ENCODE measurements around the gene GPR157.

The GPR157 gene

DNA sequence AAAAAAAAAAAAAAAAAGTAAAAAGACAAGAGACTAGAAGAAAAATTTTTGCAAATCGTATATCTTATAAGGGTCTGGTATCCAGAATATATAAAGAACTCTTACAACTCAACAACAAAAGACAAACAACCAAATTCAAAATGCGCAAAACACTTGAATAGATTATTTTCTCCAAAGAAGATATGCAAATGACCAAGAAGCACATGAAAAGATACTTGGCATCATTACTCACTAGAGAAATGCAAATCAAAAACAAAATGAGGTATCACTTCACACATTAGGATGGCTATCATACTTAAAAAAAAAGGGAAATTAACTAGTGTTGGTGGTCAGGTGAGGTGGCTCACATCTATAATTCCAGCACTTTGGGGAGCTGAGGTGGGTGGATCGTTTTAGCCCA lies 47.4 kb downstream of the GPR157 start:
- Histone ChIP-seq H4K91ac (ENCODE audit: low read depth, low read length) (no peak overlapping the region), H2BK12ac (ENCODE audit: low read length) (no peak overlapping the region), H2AK5ac (ENCODE audit: low read length) (no peak overlapping the region), H3K27ac (ENCODE audit: low read depth, low read length) (no peak overlapping the region), H3K79me1 (ENCODE audit: low read length) (no peaks in the 10 kb centered on the region), H3K4me1 (ENCODE audit: control insufficient read depth in 1 of 2, insufficient read depth in 2 of 2, low read length in 2 of 2) (peaks cover 2 to 3% of the 10 kb centered on the region in 2 experiments), H2BK5ac (ENCODE audit: low read depth, low read length, poor library complexity) (no peak overlapping the region), H3K18ac (ENCODE audit: low read length) (no peak overlapping the region), H3K4ac (ENCODE audit: low read depth, low read length) (no peak overlapping the region), H4K12ac (ENCODE audit: low read depth, low read length) (no peak overlapping the region), H3K14ac (ENCODE audit: low read length) (no peak overlapping the region), H4K8ac (ENCODE audit: low read depth, low read length) (no peak overlapping the region), H3K27me3 (ENCODE audit: insufficient read depth, low read length) (no peaks in the 10 kb centered on the region), H3K23ac (ENCODE audit: low read length) (no peak overlapping the region), H3K36me3 (ENCODE audit: control insufficient read depth in 1 of 2, insufficient read depth in 2 of 2, low read length in 2 of 2) (no peaks in the 10 kb centered on the region), H3K4me3 (ENCODE audit: low read depth, low read length) (no peak overlapping the region), H3K9me3 (ENCODE audit: insufficient read depth, low read depth, low read length) (no peaks in the 10 kb centered on the region), H2AFZ (ENCODE audit: insufficient read depth, low read length, poor library complexity) (no peak overlapping the region), H2BK120ac (ENCODE audit: insufficient read depth, low read length, poor library complexity) (no peak overlapping the region), H3K9ac (ENCODE audit: low read length) (no peak overlapping the region), H3K79me2 (ENCODE audit: control insufficient read depth, insufficient read depth, low read length, poor library complexity) (no peaks in the 10 kb centered on the region), H3K4me2 (ENCODE audit: low read length) (no peak overlapping the region)
- DNase-seq, result no peak
- no CpG with 5 or more reads among the region's 3 CpGs for WGBS (ENCODE audit: extremely low coverage, insufficient coverage, insufficient read length)

DNA sequence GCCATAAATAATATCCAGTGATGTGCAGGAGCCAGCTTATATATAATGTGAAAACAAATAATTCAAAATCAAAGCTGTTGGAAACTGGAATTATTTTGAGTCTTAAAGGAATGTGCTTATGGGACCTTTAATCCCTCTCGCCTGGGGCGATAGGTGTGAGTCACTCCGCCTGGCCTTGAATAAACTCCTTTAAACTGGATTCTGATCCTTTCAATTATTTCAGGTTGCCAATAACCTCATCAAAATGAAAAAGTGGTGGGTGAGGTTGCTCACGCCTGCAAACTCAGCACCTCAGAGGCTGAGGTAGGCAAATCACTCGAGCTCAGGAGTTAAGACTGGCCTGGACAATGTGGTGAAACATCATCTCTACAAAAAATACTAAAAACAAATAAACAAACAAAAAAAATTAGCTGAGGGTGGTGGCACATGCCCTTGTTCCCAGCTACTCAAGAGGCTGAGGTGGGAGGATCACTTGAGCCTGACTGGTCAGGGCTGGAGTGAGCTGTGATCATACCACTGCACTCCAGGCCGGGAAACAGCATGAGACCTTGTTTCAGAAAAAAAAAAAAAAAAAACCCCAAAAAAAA lies 48.1 kb downstream of the GPR157 start:
- Histone ChIP-seq H3K27me3 (ENCODE audit: insufficient read depth, low read length) (no peaks in the 10 kb centered on the region), H2BK12ac (ENCODE audit: low read length) (no peak overlapping the region), H2AFZ (ENCODE audit: insufficient read depth, low read length, poor library complexity) (no peak overlapping the region), H3K79me1 (ENCODE audit: low read length) (no peaks in the 10 kb centered on the region), H4K91ac (ENCODE audit: low read depth, low read length) (no peak overlapping the region), H4K12ac (ENCODE audit: low read depth, low read length) (no peak overlapping the region), H3K9ac (ENCODE audit: low read length) (no peak overlapping the region), H3K79me2 (ENCODE audit: control insufficient read depth, insufficient read depth, low read length, poor library complexity) (no peaks in the 10 kb centered on the region), H2BK5ac (ENCODE audit: low read depth, low read length, poor library complexity) (no peak overlapping the region), H3K9me3 (ENCODE audit: insufficient read depth, low read depth, low read length) (no peaks in the 10 kb centered on the region), H3K4ac (ENCODE audit: low read depth, low read length) (no peak overlapping the region), H3K36me3 (ENCODE audit: control insufficient read depth in 1 of 2, insufficient read depth in 2 of 2, low read length in 2 of 2) (no peaks in the 10 kb centered on the region), H3K14ac (ENCODE audit: low read length) (no peak overlapping the region), H3K27ac (ENCODE audit: low read depth, low read length) (no peak overlapping the region), H3K4me3 (ENCODE audit: low read depth, low read length) (no peak overlapping the region), H4K8ac (ENCODE audit: low read depth, low read length) (no peak overlapping the region), H2AK5ac (ENCODE audit: low read length) (no peak overlapping the region), H3K4me2 (ENCODE audit: low read length) (no peak overlapping the region), H3K23ac (ENCODE audit: low read length) (no peak overlapping the region), H3K18ac (ENCODE audit: low read length) (no peak overlapping the region), H2BK120ac (ENCODE audit: insufficient read depth, low read length, poor library complexity) (no peak overlapping the region), H3K4me1 (ENCODE audit: control insufficient read depth in 1 of 2, insufficient read depth in 2 of 2, low read length in 2 of 2) (peaks cover 2 to 3% of the 10 kb centered on the region in 2 experiments)
- WGBS (ENCODE audit: extremely low coverage, insufficient coverage, insufficient read length), result no CpG with 5 or more reads among the region's 6 CpGs
- DNase-seq, result peak; percentile 59 to 82

DNA sequence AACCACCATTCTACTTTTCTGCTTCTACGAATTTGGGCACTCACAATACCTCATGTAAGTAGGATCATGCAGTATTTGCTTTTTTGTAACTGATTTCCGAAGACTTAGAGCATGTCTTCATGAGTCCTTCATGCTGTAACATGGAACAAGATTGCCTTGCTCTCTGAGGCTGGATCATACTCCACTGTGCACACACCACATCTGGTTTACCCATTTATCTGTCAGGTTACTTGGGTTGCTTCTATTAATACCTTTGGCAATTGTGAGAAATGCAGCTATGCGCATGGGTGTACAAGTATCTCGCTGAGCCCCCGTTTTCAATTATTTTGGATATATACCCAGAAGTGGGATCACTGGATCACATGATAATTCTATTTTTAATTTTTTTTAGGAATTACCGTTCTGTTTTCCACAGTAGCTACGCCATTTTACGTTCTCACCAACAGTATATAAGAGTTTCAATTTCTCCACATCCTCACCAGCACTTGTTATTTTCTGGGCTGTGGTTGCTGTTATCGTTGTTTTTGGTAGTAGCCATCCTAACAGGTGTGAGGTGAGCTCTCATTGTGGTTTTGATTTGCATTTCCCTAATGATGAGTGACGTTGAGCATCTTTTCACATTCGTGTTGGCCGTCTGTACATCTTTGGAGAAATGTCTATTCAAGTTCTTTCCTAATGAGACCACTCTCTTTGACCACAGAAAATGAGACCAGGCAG lies 48.8 kb downstream of the GPR157 start:
- Histone ChIP-seq H3K14ac (ENCODE audit: low read length) (no peak overlapping the region), H3K4me1 (ENCODE audit: control insufficient read depth in 1 of 2, insufficient read depth in 2 of 2, low read length in 2 of 2) (peaks cover 2 to 3% of the 10 kb centered on the region in 2 experiments)

DNA sequence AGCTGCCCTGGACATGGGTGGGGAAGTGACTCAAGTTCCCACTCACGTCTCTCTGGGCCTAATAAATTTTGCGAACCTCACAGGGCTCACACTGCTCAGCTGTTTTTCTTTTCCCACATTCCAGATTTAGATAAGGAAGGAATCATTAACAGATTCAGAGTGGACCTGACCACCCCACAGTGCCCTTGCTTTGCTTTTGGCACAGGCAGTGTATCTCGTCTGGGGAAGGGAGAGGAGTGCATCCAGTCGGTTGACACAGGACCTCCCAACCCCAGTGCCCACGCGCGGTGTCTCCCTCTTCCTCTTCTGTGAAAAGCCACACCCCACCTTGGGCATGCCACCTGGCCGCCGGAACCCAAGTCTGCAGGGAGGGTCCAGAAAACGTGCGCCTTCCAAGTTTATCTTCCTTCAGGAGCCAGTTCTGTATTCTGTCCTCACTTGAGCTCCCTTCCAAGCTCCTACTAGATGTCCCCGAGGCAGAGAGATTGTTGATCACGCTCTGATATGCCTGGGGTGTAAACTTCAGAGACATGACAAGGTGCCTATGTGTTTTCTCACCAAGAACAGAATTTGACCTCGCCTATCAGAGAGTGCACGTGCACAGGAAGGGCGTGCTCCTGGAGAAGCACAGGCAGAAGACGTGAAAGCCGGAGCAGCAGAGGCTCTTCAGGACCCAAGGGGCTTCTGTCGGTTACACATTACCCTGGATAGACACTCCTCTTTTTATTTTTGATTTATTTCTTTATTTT lies 50.0 kb downstream of the GPR157 start:
- Histone ChIP-seq H2AFZ (ENCODE audit: insufficient read depth, low read length, poor library complexity) (no peak overlapping the region), H2BK12ac (ENCODE audit: low read length) (no peak overlapping the region), H3K9me3 (ENCODE audit: insufficient read depth, low read depth, low read length) (no peaks in the 10 kb centered on the region), H3K4me1 (ENCODE audit: control insufficient read depth in 1 of 2, insufficient read depth in 2 of 2, low read length in 2 of 2) (peaks cover 0 to 3% of the 10 kb centered on the region in 2 experiments), H3K79me2 (ENCODE audit: control insufficient read depth, insufficient read depth, low read length, poor library complexity) (no peaks in the 10 kb centered on the region), H2AK5ac (ENCODE audit: low read length) (no peak overlapping the region), H3K4me3 (ENCODE audit: low read depth, low read length) (no peak overlapping the region), H3K79me1 (ENCODE audit: low read length) (no peaks in the 10 kb centered on the region), H3K14ac (ENCODE audit: low read length) (no peak overlapping the region), H4K12ac (ENCODE audit: low read depth, low read length) (no peak overlapping the region), H3K27me3 (ENCODE audit: insufficient read depth, low read length) (no peaks in the 10 kb centered on the region), H3K9ac (ENCODE audit: low read length) (no peak overlapping the region), H4K91ac (ENCODE audit: low read depth, low read length) (no peak overlapping the region), H3K4me2 (ENCODE audit: low read length) (no peak overlapping the region), H3K23ac (ENCODE audit: low read length) (no peak overlapping the region), H2BK120ac (ENCODE audit: insufficient read depth, low read length, poor library complexity) (no peak overlapping the region), H2BK5ac (ENCODE audit: low read depth, low read length, poor library complexity) (no peak overlapping the region), H3K4ac (ENCODE audit: low read depth, low read length) (no peak overlapping the region), H3K36me3 (ENCODE audit: control insufficient read depth in 1 of 2, insufficient read depth in 2 of 2, low read length in 2 of 2) (no peaks in the 10 kb centered on the region), H3K27ac (ENCODE audit: low read depth, low read length) (no peak overlapping the region), H3K18ac (ENCODE audit: low read length) (no peak overlapping the region), H4K8ac (ENCODE audit: low read depth, low read length) (no peak overlapping the region)
- WGBS (ENCODE audit: extremely low coverage, insufficient coverage, insufficient read length), result no CpG with 5 or more reads among the region's 19 CpGs
- DNase-seq, result peak; percentile 81 to 90

More for the DNA sequence above, 48.8 kb downstream of the GPR157 start:
- H2BK120ac ChIP-seq (ENCODE audit: insufficient read depth, low read length, poor library complexity), result no peak overlapping the region
- H3K4me3 ChIP-seq (ENCODE audit: low read depth, low read length), result no peak overlapping the region
- no peak overlapping the region for H4K91ac ChIP-seq (ENCODE audit: low read depth, low read length)
- H4K8ac ChIP-seq (ENCODE audit: low read depth, low read length), result no peak overlapping the region
- H3K79me2 ChIP-seq (ENCODE audit: control insufficient read depth, insufficient read depth, low read length, poor library complexity), result no peaks in the 10 kb centered on the region
- H2BK5ac ChIP-seq (ENCODE audit: low read depth, low read length, poor library complexity), result no peak overlapping the region
- H3K79me1 ChIP-seq (ENCODE audit: low read length), result no peaks in the 10 kb centered on the region
- H2AK5ac ChIP-seq (ENCODE audit: low read length), result no peak overlapping the region
- H3K27ac ChIP-seq (ENCODE audit: low read depth, low read length), result no peak overlapping the region
- no peaks in the 10 kb centered on the region for H3K27me3 ChIP-seq (ENCODE audit: insufficient read depth, low read length)
- H4K12ac ChIP-seq (ENCODE audit: low read depth, low read length), result no peak overlapping the region
- WGBS (ENCODE audit: extremely low coverage, insufficient coverage, insufficient read length), result no CpG with 5 or more reads among the region's 12 CpGs
- no peak overlapping the region for H3K4me2 ChIP-seq (ENCODE audit: low read length)
- H3K4ac ChIP-seq (ENCODE audit: low read depth, low read length), result no peak overlapping the region
- H2BK12ac ChIP-seq (ENCODE audit: low read length), result no peak overlapping the region
- no peak overlapping the region for H3K9ac ChIP-seq (ENCODE audit: low read length)
- H3K36me3 ChIP-seq (ENCODE audit: control insufficient read depth in 1 of 2, insufficient read depth in 2 of 2, low read length in 2 of 2), result no peaks in the 10 kb centered on the region
- no peaks in the 10 kb centered on the region for H3K9me3 ChIP-seq (ENCODE audit: insufficient read depth, low read depth, low read length)
- no peak overlapping the region for H3K23ac ChIP-seq (ENCODE audit: low read length)
- no peak overlapping the region for H3K18ac ChIP-seq (ENCODE audit: low read length)
- no peak overlapping the region for H2AFZ ChIP-seq (ENCODE audit: insufficient read depth, low read length, poor library complexity)
- DNase-seq, result no peak
